Myocyte (in vitro differentiated cells): Measurements from ENCODE around the gene COMMD1. TPM values are rescaled to one million over a fixed set of nuclear protein-coding genes. Genes with fewer than 3 reads are reported as not detected.
"Not testable (repeated sequence)": the region's sequence is repeated elsewhere in the genome, so short reads cannot be mapped to it uniquely, and the experiment has no call there.

Experiments
- DNase-seq: peaks from one replicate; pipeline ENCODE4 v3.0.0-alpha.2; 2012; ENCODE audit warnings: low read depth
- total RNA-seq: library from RNA; depleted of rRNA; stranded (reverse); fragments of >200 nt; gene quantifications from 2 replicates; pipeline ENCODE4 v1.2.3, GENCODE V29; 2014

Gene COMMD1
- total RNA-seq, 1 donor from 2014 or later: 56.8 TPM

GRCh38 chr2:61962095-61962984 lies 56.9 kb downstream of the COMMD1 start:
- no peak for DNase-seq

DNA sequence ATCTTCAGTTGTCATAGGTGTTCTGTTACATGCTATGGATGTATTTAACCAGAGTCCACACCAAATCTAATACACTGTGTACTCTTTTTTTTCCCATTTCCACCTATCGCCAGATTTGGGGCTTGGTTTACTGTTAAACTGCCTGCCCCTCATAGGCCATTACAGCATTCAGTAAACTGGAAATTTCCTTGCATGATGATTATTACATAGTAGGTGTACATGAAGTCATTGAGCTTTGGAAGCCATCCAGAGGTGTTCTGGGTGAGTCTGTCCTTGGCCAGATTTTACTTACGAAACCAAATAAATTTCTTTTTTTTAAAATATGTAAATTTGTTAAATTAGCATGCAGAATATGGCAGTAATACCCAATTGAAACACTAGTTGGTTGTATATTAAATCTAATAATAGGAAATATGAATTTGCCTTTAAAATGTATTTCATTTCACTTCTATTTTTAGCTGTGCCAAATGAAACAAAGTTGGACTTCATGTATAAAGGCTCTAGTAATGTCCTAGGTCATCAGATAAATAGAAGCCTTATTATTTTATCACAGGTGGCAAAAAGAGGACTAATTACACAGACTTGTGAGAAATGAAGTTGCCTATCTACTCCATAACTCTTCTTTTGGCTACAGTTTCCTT lies 60.7 kb downstream of the COMMD1 start:
- DNase-seq: no peak

DNA sequence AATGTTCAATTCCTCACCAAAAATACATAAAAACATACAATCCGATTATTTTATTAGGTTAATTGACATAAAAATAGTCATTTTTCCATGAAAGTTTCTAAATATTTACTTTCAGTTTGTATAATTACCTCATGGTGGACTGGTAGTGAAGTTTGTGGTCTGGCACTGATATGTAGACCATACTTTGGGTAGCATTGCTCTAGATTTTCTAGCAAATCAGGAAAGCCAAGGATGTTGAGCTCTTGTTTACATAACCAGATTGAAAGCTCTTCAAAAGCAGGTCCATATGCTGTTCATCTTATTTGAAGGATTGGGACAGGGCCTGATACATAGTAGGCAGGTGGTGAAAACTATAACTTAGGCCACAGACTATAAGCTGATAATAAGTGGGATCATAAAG lies 61.8 kb downstream of the COMMD1 start:
- DNase-seq: no peak

DNA sequence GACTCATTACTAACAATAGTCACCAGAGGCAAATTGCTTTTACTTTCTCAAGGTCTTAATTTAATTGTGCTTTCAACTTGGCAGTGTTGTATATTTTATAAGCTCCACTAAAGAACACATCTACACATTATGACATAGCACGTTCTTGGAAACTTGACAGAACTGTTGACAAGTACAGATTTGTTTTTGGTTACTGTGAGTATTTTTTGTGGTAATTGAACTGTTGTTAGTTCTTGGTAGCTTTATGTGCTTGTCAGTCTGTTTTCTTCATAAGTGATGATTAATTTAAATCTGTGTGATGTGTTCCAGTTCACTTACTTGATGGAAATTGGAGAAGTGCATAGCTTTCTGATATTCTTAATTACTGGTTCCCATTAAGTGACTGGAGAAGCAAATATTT lies 63.9 kb downstream of the COMMD1 start:
- DNase-seq: no peak

- no peak for DNase-seq
These were observed 65.5 kb downstream of the COMMD1 start for GRCh38 chr2:61970807-61971556.

- DNase-seq: peak; percentile 46
These were observed 73.0 kb downstream of the COMMD1 start for GRCh38 chr2:61978522-61978921.

- DNase-seq: no peak
These were observed 75.3 kb downstream of the COMMD1 start for GRCh38 chr2:61980758-61981157.

DNA sequence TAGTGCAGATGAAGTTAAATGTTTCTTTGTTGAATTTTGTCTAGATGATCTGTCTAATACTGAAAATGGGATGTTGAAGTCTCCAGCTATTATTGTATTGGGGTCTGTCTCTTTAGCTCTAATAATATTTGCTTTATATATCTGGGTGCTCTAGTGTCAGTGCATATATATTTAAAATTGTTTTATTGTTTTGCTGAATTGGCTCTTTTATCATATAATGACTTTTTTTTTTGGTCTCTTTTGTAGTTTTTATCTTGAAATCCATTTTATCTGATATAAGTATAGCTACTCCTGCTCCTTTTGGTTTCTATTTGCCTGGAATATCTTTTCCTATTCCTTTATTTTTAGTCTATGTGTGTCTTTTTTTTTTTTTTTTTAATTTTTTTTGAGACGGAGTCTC lies 79.2 kb downstream of the COMMD1 start:
- DNase-seq: no peak

GRCh38 chr2:61988462-61989366 lies 83.2 kb downstream of the COMMD1 start:
- DNase-seq: peak; percentile 19

DNA sequence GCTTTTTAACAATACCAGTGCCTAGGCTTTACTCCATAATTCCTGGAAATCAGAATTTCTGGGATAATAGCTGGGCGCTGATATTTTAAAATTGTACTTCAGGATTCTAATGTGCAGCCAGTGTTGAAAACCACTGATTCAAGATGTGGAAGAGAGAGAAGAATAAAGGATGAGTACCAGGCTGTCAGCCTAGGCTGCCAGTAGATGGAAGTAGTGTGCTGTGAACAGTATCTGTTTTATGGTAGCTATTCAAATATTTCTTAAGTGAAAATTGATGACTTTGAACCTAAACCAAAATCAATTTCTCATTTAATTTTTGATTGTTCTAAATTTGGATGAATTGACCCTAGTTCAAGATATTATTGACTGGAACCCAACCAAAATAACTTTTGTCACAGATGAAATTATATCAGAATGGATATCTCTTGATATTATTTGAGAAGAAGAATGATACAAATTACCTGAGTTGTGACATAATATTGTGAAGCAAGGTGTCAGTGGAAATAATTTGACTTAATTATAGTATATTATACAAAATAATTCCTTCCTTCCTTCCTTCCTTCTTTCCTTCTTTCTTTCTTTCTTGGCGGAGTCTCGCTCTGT lies 88.0 kb downstream of the COMMD1 start:
- peak; percentile 57 for DNase-seq

DNA sequence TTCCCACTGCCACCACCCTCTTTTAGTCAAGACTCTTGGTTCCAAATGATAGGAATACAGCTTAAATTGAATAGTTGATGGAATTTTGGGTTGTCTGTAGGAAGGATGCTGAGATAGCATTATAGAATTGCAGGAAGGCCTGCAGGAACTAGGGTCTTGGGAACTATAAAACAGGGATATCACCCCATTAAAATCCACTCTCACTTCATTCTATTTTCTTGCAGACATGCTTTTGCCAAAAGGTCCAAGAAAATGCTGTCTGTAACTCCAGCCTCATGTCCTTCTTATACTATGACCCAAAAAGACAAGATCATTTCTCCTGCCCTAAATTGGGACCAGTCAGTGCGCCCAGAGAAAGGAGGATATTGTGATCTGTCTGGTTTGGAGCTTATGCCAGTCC lies 89.1 kb downstream of the COMMD1 start:
- no peak for DNase-seq

DNA sequence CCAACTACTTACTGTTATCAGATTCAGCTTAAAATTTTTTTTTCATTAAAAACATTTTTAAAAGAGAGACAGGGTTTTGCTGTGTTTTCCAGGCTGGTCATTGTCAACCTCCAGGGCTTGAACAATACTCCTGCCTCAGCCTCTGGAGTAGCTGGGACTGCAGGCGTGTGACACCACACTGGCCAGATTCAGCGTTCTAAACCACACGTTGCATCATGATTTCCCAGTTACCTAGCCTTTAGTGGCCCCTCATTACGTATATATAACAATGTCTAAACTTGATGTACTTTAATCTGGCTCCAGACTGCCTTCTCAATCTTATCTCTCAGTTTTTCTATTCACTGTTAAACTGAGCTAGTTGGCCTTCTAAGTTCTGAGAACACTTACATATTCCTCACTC lies 89.6 kb downstream of the COMMD1 start:
- no peak for DNase-seq

GRCh38 chr2:61995515-61995914 lies 90.0 kb downstream of the COMMD1 start:
- no peak for DNase-seq

DNA sequence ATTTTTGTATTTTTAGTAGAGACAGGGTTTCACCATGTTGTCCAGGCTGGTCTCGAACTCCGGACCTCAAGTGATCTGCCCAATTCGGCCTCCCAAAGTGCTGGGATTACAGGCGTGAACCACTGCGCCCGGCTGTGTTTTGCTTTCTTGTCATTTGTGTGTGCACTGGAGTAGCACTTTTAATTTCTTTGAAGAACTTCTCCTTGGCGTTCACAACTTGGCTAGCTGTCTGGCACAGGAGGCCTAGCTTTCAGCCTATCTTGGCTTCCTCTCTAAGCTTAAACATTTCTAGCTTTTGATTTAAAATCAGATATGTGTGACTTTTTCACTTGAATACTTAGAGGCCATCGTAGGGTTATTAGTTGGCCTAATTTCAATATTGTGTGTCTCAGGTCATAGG lies 93.0 kb downstream of the COMMD1 start:
- no peak for DNase-seq

DNA sequence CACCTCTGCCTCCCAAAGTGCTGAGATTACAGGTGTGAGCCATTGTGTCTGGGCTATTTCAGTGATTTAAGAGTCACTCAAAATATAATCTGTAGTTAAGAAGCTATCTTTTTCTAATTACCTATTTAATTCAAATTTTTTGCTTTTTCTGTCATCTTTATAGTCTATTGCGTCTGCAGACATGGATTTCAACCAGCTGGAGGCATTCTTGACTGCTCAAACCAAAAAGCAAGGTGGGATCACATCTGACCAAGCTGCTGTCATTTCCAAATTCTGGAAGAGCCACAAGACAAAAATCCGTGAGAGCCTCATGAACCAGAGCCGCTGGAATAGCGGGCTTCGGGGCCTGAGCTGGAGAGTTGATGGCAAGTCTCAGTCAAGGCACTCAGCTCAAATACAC lies 95.1 kb downstream of the COMMD1 start:
- no peak for DNase-seq

DNA sequence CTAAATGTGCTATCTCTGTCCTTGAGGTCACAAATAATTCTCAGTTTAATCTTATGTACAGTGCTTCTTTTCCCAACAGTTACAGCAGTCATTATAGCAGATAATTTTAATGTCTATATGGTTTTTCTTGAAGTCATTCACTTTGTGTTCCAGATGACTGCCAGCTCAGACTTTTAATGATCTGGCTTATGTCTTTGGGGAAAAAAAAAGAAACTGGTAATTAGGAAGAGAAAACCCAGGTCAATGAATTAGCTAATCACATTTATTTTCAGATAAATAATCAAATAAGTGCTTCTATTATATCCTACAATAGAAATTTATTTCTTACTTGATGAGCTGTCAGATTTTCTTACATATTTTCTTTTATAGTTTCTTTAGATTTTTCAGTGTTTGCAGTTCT lies 96.0 kb downstream of the COMMD1 start:
- DNase-seq: no peak

- not testable (repeated sequence) for DNase-seq
These were observed 99.0 kb downstream of the COMMD1 start for GRCh38 chr2:62004428-62004827.

- no peak for DNase-seq
These were observed 102.1 kb downstream of the COMMD1 start for GRCh38 chr2:62007555-62007954.

- DNase-seq: no peak
These were observed 105.3 kb downstream of the COMMD1 start for GRCh38 chr2:62010632-62011256.

- no peak for DNase-seq
These were observed 108.2 kb downstream of the COMMD1 start for GRCh38 chr2:62013641-62014040.
